Right atrium auricular region (tissue), 2 donors: ENCODE measurements around the gene YLPM1. TPM values are rescaled to one million over a fixed set of nuclear protein-coding genes. Genes with fewer than 3 reads are reported as not detected.

Experiments used
- DNase-seq: peaks from one replicate; pipeline ENCODE4 v3.0.0-alpha.2; 2019; ENCODE audit warnings: low spot score
- H3K27ac ChIP-seq, 2 donors: fragments of 200-600 bp; sonication (generic); 1 replicate in 1 of 2; 2 replicates in 1 of 2; pipeline ENCODE4 v1.5.1; 2016 to 2019
- H3K27me3 ChIP-seq, 2 donors: fragments of 200-600 bp; sonication (generic); one replicate each; pipeline versions ENCODE4 v1.5.1 to v1.6.0; 2017 to 2019
- H3K36me3 ChIP-seq: fragments of 200-600 bp; sonication (generic); one replicate; pipeline ENCODE4 v1.5.1; 2016
- H3K4me1 ChIP-seq, 2 donors: fragments of 200-600 bp; sonication (generic); one replicate each; pipeline versions ENCODE4 v1.5.1 to v1.6.0; 2017 to 2019
- H3K4me3 ChIP-seq, 2 donors: fragments of 200-600 bp; sonication (generic); 1 replicate in 1 of 2; 2 replicates in 1 of 2; pipeline ENCODE4 v1.5.1; 2017 to 2019; ENCODE audit warnings: mild to moderate bottlenecking in 1 of 2, moderate library complexity in 1 of 2
- H3K9me3 ChIP-seq, 2 donors: fragments of 200-600 bp; sonication (generic); one replicate each; pipeline ENCODE4 v1.5.1; 2019
- total RNA-seq, 2 donors: library from RNA; depleted of rRNA; stranded (reverse); fragments of >200 nt; gene quantifications; one replicate each; pipeline ENCODE4 v1.1.0, GENCODE V29; 2016
- TF ChIP-seq, protein P1 (sequence below), 2 donors: fragments of 200-600 bp; sonication (generic); IDR thresholded peaks; one replicate each; pipeline ENCODE4 v1.5.1; 2019; ENCODE audit warnings: antibody characterized with exemption in 2 of 2

The YLPM1 gene
- total RNA-seq, 2 donors from 2014 or later, result 23.6 to 25.3 TPM

- H3K4me1 ChIP-seq, result no peaks in the 10 kb centered on the region
- no peak overlapping the region for H3K4me3 ChIP-seq
- H3K27me3 ChIP-seq, result no peaks in the 10 kb centered on the region
- H3K36me3 ChIP-seq, result peaks cover 38% of the 10 kb centered on the region
- no peak for DNase-seq
- TF ChIP-seq, protein P1, sequence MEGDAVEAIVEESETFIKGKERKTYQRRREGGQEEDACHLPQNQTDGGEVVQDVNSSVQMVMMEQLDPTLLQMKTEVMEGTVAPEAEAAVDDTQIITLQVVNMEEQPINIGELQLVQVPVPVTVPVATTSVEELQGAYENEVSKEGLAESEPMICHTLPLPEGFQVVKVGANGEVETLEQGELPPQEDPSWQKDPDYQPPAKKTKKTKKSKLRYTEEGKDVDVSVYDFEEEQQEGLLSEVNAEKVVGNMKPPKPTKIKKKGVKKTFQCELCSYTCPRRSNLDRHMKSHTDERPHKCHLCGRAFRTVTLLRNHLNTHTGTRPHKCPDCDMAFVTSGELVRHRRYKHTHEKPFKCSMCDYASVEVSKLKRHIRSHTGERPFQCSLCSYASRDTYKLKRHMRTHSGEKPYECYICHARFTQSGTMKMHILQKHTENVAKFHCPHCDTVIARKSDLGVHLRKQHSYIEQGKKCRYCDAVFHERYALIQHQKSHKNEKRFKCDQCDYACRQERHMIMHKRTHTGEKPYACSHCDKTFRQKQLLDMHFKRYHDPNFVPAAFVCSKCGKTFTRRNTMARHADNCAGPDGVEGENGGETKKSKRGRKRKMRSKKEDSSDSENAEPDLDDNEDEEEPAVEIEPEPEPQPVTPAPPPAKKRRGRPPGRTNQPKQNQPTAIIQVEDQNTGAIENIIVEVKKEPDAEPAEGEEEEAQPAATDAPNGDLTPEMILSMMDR (IDR thresholded peaks at IDR 0.05), result no peak
- H3K9me3 ChIP-seq, result no peaks in the 10 kb centered on the region
- H3K27ac ChIP-seq, result no peak overlapping the region
Measured at GRCh38 chr14:74733221-74733620, 29.9 kb upstream of the YLPM1 start.

- Histone ChIP-seq H3K27ac (no peak overlapping the region), H3K9me3 (no peaks in the 10 kb centered on the region), H3K4me3 (no peak overlapping the region), H3K36me3 (peaks cover 49% of the 10 kb centered on the region), H3K4me1 (no peaks in the 10 kb centered on the region), H3K27me3 (no peaks in the 10 kb centered on the region)
- no peak for DNase-seq
- TF ChIP-seq, protein P1 (IDR thresholded peaks at IDR 0.05), result no peak
Measured at GRCh38 chr14:74735125-74735524, 28.0 kb upstream of the YLPM1 start.

DNA sequence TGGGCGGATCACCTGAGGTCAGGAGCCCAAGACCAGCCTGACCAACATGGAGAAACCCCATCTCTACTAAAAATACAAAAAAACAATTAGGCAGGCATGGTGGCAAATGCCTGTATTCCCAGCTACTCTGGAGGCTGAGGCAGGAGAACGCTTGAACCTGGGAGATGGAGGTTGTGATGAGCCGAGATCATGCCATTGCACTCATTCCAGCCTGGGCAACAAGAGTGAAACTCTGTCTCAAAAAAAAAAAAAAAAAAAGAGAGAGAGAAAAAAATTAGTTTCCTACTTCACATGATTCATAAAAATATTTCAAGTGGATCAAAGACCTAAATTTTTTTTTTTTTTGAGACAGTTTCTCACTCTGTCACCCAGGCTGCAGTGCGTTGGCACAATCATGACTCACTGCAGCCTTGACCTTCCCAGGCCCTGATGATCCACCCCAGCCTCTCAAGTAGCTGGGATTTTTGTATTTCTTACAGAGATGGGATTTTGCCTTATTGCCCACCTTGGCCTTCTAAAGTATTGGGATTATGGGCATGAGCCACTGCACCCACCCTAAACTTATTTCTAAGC is 25.3 kb upstream of the YLPM1 start:
- Histone ChIP-seq H3K36me3 (peaks cover 46% of the 10 kb centered on the region), H3K27me3 (no peaks in the 10 kb centered on the region), H3K9me3 (no peaks in the 10 kb centered on the region), H3K4me3 (no peak overlapping the region), H3K4me1 (no peaks in the 10 kb centered on the region), H3K27ac (no peak overlapping the region)
- TF ChIP-seq, protein P1 (IDR thresholded peaks at IDR 0.05), result no peak
- no peak for DNase-seq

- H3K27ac ChIP-seq, result no peak overlapping the region
- no peak overlapping the region for H3K4me3 ChIP-seq
- H3K9me3 ChIP-seq, result no peaks in the 10 kb centered on the region
- peaks cover 29% of the 10 kb centered on the region for H3K36me3 ChIP-seq
- TF ChIP-seq, protein P1 (IDR thresholded peaks at IDR 0.05), result no peak
- no peak for DNase-seq
- no peaks in the 10 kb centered on the region for H3K4me1 ChIP-seq
- H3K27me3 ChIP-seq, result no peaks in the 10 kb centered on the region
Measured at GRCh38 chr14:74739293-74740030, 23.7 kb upstream of the YLPM1 start.

DNA sequence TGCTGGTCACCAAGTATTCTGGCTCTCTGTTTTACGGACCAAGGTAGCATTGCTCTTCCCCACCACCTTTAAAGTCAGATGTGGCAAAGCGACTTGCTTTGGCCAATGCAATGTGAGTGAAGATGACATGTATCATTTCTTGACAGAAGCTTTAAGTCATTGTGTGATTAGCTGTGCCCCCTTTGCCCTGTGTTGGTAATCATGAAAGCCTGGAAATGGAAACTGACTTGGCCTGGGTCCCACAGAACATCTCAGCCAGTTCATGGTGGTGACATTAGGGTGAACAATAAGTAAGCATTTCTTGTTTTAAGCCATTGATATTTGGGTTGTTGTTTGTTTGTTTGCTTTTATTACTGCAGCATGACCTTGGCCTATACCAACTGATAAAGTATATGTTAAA is 15.9 kb upstream of the YLPM1 start:
- no peak overlapping the region for H3K27ac ChIP-seq
- TF ChIP-seq, protein P1 (IDR thresholded peaks at IDR 0.05), result no peak
- H3K27me3 ChIP-seq, result no peaks in the 10 kb centered on the region
- no peaks in the 10 kb centered on the region for H3K4me1 ChIP-seq
- H3K4me3 ChIP-seq, result no peak overlapping the region
- H3K9me3 ChIP-seq, result no peaks in the 10 kb centered on the region
- DNase-seq, result no peak
- H3K36me3 ChIP-seq, result no peaks in the 10 kb centered on the region
